GM21381 (cell line): ENCODE results near the gene NKD1.
"Not testable (repeated sequence)": the region's sequence is repeated elsewhere in the genome, so short reads cannot be mapped to it uniquely, and the experiment has no call there.

Experiments used
- ATAC-seq: cut with Tn5 transposase; IDR thresholded peaks from one replicate; pipeline ENCODE4 v1.9.1; 2021; ENCODE audit warnings: mild to moderate bottlenecking, moderate library complexity; ENCODE audit not compliant: unreplicated experiment

NKD1 gene

DNA sequence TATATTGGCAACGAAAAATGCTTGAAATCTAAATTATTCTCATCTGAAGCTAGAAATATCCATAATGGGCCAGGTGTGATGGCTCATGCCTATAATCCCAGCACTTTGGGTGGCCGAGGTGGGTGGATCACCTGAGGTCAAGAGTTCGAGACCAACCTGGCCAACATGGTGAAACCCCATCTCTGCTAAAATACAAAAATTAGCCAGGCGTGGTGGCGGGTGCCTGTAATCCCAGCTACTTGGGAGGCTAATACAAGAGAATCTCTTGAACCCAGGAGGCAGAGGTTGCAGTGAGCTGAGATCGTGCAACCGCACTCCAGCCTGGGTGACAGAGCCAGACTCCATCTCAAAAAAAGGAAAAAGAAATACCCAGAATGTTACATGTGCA lies 11.9 kb upstream of the NKD1 start:
- not testable (repeated sequence) for ATAC-seq

DNA sequence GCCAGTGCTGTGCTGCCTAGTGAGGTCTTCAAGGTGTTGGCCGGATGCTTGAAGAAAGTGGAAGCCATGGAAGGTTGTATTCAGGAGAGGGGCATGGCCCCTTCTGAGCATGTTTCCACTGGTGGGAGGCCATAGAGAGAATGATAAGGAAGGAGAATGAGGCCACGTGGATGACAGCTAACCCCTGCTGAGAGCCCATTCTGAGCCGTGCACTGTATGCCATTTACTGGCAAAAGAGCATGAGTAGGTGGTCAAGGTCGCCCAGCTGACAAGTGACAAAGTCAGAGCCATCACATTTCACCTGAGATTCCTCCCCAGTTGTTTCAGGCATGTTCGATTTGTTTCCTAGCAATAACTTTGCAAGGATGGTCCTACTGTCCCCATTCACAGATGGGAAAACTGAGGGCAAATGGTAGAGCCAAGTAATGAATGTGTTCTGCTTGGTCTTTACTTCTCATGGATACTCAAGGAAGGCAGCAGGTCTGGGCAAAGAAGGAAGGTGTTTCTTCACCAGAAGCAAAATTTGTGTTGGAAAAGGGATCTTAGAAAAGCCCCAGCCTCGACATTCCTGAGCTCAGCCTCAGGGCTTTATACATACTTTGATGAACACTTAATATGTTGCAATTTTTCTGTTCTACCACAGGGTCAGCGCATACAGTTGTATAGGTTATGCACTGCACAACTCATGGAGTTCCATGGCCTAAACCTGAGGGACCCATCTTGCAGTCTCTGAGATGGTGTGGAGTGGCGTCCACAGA lies 10.5 kb upstream of the NKD1 start:
- ATAC-seq = no peak

DNA sequence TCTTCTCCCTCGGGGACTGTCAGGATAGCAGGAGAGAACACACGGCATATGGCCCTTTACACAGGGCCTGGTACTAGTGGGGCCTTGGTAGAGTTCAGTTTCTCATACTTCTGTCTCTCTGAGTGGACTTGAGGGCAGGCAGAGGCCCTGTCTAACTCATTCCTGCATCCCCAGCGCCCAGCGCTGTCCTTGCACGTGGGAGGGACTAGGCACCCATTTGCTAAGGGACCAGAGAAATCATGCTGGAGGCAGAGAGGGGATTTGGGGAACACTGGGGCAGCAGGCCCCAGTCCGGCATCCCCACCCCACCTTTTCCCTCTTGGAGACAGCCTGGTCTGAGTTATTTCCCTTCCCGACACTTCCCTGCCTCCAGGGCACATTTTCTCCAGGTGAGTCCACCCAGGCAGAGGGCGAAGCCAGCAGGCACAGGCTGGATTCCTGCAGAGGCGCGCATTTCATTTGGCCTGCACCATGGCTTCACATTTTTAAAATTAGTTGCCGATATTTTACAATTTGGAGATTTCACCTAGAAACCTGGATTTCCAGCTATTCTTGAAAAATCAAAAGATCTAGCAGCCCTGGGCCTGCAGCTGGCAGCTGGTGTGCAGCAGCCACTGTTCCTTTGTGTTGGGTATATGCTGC lies 9.7 kb upstream of the NKD1 start:
- no peak for ATAC-seq

DNA sequence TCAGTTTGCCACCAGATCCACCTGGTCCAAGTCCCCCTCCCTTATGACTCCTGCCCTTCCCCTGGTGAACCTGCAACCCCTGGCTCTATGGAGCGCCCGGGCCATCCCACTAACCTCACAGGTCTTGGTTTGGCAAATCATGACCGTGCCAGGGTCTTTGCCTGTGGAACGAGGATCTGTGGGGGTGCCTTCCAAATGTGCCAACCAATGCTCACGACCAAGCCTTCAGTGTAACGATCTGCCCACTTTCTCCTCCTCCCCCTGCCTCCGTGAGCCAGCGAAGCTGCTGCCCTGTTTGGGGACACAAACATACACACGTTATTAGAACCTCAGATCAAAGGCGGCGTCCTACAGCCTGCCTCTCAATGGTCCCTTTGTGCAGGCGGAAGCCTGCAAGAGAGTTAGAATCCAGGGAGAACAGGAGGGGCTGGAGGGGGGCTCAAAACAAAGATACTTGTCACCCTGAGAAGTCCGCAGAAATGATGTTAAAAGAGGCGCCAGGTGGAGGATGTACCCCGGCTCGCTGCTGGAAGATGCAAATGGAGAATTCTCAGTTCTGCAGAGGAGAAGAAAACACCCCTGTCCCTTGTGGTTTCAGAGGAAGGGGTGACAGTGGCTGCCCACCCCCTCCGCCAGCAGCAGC lies 9.0 kb upstream of the NKD1 start:
- ATAC-seq = no peak

DNA sequence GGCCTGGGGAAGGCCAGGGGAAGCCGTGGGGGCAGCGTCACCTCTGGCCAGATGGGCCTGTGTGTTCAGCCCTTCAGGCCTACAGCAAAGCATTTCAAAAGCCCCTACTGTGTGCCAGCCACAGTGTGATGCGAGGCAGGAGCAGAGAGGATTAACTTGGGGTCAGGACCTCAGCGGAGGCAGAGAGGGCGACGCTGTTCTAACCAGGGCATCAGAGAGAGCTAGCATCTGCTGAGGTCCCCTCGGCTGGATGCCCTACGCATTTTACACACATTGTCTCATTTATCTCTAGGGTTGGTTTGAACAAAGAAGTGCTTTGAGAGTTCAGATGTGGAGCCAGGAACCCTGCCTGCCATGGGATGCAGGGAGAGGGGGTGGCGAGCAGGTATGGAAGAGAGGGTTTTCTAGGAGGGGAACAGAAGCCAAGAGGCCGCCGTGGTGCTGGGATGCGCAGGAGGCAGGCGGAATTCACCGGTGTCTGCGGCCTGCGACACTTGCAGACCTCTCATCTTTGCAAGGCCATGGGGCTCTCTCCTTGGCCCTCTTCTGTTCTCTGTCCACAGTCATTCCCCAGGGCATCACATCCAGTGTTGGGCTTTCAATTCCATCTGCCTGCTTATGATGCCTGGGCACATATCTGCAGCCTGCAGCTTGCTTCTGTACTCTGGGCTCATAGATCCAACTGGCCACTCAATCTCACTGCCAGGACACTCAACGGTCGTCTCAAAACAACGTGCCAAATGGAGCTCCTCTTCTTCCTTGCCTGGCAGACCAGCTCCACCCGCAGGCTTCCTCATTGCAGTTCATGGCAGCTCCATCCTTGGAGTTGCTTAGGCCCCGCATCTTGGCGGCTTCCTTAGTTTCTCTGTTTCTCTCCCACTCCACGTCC lies 8.1 kb upstream of the NKD1 start:
- no peak for ATAC-seq

DNA sequence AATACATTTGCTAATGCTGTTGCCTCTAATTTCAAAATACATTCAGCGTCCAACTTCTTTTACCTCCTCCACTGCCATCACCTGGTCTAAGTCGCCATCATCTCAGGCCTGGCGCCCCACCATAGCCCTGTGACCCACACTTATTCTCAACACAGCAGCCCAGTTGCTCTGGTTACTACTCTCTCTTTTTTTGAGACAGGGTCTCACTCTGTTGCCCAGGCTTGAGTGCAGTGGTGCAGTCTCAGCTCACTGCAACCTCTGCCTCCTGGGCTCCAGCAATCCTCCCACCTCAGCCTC lies 7.5 kb upstream of the NKD1 start:
- ATAC-seq = no peak

DNA sequence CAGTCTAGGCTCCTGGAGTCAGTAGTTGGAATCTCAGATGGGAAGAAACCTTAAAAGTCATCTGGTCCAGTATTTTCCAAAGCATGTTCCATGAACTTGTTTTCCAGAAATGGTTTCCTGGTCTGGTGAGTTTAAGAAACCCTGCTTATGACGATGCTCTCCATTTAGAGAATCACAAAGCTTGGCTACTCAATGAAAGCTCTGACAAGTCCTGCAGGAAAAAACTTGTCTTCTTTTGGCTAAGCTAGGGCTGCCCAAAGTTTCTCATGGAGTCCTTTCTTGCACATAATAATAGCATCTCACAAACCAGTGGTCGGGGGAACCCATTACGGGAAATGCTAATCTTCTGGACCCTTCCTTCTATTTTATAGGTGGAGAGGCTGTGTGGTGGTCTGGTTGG lies 5.5 kb upstream of the NKD1 start:
- no peak for ATAC-seq

DNA sequence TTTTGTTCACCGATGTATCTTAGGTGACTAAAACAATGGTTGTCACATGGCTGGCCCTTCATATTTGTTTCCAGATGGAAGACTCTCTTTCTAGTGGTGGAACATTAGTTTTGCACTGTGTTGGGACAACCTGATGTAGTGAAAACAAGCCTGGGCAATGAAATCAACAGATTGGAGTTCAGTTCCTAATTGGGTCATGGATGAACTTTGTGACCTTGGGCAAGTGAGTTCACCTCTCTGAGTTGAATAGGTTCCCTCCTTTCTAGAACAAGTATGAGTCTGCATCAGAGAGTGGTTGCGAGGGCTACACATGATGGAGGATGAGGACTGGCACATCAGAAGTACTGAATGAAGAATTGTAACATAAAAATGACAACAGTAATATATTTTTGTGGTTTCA lies 2.1 kb upstream of the NKD1 start:
- no peak for ATAC-seq

DNA sequence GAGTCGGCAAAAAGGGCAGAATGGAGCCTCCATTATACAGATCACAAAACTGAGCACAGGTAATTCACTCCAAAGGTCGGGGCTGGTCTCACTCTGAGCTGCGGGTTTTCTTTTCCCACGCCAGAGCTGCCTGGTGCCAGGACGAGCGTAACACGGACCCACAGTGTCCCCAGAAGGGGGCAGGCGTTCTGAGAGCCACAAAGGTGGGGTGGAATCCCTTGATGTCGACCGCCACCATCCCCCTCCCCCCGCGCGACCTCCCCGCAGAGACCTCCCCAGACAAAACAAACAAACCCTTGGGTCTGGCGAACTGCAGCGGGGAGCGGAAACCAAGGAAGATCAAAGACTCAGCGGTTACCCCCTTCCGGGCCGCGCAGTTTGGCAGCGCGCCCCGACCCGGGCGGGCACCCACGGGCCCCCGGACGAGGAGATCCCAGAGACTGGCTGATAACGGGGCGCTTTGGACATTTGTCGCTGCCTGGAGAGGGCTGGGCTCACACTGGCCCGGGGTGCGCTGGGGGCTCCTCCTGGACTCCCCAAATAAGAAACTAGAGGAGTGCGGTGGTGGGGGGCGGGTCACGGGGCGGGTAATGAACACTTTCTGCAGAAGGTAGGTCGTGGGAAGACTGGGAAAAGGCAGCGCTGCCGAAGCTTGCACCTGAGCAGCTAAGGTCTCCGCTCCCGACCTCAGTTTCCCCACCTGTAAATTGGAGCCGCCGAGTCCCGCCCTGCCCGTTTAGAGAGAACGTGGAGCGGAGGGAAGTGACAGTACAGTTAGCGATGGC lies 664 bp upstream of the NKD1 start:
- ATAC-seq = peak; percentile 33

DNA sequence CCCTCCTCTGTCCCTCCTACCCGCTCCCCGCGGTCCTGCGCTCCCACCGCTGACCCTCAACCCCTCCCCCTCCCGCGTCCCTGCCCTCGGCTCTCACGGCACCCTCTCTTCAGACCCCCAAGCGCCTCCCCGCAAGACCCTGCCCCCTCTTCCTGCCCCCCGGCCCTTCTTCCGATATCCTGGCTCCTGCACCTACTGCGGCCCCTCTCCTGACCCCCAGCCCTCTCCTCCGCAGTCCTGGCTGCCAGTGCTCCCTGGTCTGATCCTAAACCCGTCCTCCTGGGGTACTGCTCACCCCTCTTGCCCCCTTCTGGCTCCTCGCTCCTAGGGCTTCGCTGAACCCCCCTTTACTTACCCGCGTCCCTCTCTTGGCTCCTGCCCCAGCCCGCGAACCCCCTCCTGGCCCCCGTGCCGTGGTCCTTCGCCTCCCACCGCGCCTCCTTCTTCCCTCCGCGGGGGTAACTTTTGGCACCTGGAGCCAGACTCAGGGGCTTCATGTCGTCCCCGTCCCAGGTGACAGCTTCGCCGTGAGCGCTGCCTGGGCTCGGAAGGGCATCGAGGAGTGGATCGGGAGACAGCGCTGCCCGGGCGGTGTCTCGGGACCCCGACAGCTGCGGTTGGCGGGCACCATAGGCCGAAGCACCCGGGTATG lies 839 bp downstream of the NKD1 start:
- ATAC-seq = no peak

DNA sequence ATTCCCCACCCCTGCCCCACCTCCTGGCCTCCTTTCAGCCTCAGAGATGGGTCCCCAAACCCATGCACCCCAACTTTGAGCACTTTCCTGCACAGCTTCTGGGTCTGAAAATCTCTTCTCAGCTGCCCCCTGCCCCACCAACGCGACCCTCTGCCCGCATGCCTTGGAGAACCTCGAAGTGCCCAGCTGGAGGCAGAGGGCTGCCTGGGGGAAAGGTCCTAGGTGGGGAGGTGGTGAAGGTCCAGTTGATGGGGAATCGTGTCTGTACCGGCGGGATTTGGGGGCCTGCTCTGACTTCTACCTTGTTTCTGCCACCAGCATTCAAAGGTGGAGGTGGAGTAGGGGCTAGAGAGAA lies 1.3 kb downstream of the NKD1 start:
- no peak for ATAC-seq

DNA sequence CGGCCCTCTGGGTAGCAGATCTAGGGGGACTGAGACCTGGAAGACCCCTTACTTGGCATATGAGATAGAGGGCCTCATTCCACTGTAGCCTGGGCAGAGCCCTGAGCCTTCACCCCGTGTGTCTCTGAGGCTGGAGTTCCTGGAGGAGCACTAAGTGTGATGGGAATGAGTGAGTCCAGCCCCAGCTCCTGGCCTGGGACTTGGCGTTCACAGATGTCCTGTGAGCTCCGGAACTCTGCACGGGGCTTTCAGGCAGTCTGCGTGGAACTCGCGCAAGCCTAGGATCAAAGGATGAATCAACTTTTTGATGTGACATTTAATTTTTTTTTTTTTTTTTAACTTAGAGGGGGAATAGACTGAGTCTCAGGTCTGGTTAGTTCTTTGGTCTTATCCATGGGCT lies 1.8 kb downstream of the NKD1 start:
- no peak for ATAC-seq

DNA sequence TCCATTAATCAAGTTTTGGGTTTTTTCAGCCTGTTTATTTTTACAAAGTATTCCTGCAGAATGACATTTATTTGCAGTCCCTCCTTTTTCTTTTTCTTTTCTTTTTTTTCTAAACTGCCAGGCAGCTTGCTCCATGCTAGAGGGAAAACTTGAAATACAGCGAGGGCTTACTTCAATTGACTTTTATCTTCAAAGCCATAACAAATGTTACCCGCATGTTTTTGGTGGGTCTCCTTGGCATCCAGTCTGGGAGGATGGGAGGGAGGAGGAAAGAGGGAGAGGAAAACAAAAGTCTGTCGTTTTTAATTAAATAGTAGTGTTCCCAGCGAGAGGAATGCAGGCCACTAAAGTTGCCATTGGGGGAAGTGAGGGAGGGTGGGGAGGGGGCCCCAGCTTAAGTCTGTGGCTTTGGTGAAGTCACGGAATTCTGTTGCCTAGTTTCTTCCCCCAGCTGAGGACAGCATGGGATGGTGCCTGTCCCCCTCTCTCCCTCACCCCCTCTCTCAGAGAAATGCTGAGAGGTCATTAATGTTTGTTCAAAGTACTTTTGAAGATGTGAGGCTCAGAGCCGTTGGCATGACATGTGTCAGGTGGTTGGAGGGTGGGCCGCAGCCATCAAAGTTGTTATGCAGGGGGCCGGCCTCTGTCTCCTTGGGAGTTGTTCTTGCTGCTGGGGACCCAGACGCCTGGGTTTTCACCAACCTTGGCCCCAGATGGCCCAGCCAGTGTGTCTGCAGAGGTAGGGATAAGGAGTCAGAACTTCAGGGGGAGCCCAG lies 2.9 kb downstream of the NKD1 start:
- ATAC-seq = no peak

DNA sequence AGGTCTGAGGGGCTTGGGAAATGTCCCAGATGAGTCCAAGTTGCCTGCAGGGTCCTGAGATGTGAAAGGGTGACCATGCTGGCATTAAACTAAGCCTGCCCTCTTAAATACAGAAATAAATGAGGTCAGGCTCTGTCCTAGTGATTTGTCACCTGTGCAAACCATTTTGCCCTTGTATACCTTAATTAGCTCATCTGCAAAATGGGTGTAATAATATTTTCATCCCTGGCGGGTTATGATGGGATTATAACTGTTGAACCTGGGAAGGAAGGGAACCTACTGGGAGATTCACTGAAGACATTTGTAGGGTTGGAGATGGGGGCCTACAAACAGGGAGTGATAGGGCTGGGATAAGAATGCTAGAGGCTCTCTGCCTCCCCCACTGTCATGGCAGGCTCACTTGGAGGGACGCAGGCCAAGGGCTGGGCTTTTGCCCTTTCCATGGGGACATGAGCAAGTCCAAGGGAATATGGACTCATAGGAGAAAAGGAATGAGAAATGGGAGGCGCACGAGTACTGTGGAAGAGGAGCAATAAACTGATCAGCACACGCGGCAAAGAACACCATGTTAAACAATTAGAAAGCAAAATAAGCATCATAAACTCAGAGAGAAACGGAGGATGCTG lies 4.4 kb downstream of the NKD1 start:
- ATAC-seq = no peak

DNA sequence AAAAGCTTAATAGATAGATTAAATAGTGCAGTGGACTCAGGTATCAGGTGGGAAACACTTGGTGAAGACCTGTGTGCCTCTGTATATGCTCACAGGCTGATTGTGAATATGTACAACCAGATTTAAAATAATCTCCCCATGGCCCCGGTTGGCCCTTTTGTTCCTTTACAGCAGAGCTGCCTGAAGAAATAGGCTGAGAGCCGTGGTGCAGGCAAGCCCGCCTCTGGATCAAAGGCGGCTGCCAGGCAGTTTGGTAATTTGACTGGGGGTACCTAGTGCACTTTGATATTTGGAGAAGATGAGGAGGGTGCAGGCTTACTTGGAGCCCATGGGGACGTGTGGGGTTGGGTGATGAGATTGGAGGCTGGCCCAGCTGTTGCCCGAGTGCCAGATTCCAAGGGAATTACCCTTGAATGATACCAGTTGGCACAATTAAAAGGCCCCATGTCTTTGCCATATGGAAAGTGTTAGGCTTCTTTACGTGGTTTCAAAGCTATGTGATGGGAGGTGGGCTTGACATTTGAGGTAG lies 5.0 kb downstream of the NKD1 start:
- ATAC-seq = no peak

DNA sequence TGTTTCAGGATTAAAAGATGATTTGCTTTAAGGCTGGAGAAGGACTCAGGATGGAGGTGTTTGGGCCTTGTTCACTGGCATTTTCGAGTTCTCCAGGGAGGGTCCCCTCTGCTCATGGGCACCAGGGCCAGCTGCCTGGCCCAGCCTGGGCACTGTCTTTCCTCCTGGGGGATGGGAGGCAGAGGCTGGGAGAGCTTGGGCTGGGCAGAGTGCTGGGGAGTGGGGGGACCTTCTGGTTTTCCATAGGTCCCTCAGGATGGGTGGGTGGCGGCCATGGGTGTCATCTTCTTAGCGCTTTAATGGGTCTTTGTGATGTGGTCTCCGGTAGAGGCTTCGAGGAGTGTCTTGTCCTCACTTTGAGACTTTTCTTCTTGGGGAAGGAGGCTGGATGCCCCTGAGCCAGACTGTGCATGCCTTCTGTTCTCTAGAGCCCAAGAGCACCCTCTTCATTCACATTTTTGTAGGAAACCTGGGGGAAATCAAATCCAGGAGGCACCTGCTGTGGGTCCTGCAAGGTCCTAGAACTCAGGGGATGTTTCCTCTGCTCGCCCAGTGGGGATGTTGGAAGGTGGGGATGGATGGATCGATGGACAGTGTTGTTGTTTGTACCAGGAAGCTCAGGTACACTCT lies 5.7 kb downstream of the NKD1 start:
- no peak for ATAC-seq

DNA sequence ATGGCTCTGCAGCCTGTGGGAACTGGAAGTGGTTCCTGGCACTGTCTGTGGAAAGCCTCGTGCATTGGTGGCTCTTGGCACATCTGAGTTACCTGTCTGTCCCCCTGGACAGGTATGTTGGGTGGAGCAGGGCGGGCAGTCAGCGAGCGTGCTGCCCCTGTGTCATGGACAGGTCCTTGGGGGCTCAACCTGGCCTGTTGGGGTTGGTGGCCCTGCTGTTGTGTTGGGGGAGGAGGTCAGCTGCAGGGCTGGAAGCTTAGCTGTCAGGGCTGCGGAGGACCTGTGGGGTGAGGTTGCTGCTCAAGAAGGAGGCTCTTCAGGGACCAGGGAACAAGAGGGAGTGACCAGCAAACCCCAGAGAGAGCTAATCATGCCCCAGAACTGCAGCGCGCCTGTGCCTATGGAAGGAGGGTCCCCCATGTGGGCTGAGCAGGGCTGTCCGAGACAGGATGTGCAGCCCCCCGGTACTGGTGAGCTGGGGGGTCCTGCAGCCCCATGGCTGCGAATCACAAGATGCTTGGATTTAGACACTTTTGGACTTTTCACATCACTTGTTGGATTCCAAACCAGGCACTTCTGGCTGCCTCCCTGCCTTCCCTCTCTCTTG lies 7.2 kb downstream of the NKD1 start:
- no peak for ATAC-seq
